ENCODE measurements around the gene RNF10.
A peak's percentile ranks its signal among the peaks of the same experiment; 100 is the strongest.
"Not testable (repeated sequence)": the region's sequence is repeated elsewhere in the genome, so short reads cannot be mapped to it uniquely, and the experiment has no call there.

The RNF10 gene

DNA sequence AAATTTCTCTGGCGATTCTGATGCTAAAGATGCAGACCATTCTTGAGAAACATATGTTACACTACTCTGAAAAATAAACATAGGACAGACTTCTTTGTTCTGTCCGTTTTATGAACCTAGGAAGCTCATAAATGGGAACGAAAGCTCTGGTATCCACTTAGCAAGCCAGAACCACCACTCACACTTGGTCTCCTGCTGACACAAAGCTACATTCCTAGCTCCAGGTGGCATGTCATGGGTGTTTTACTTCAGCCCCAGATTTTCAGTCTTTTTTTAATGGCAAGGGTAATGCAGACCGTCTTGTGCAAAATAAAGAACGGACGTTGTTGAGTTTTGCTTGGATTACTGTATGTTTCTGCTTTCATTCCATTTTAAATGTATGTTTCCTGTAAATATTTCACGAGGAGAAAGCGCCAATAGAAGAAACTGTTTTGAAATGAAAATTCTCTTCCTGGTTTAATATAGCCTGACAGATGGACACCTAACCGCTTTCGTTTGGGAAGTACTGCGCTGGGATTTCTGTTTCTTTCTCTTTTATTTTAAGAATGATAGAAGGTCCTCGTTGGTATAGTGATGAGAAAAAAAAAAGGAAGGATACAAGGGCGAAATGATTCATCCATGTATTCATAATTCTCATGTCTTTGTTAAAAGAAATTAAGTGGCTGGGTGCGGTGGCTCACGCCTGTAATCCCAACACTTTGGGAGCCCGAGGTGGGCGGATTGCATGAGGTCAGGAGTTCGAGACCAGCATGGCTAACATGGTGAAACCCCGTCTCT, 4.3 kb upstream of the RNF10 start:
- peak; percentile 50 for DNase-seq (ENCODE audit: low read depth)
- H3K4me3 ChIP-seq (replicated peaks; ENCODE audit: low read depth, low read length), result peak overlapping the region; percentile 80
- TF ChIP-seq, protein P1, sequence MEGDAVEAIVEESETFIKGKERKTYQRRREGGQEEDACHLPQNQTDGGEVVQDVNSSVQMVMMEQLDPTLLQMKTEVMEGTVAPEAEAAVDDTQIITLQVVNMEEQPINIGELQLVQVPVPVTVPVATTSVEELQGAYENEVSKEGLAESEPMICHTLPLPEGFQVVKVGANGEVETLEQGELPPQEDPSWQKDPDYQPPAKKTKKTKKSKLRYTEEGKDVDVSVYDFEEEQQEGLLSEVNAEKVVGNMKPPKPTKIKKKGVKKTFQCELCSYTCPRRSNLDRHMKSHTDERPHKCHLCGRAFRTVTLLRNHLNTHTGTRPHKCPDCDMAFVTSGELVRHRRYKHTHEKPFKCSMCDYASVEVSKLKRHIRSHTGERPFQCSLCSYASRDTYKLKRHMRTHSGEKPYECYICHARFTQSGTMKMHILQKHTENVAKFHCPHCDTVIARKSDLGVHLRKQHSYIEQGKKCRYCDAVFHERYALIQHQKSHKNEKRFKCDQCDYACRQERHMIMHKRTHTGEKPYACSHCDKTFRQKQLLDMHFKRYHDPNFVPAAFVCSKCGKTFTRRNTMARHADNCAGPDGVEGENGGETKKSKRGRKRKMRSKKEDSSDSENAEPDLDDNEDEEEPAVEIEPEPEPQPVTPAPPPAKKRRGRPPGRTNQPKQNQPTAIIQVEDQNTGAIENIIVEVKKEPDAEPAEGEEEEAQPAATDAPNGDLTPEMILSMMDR (IDR thresholded peaks at IDR 0.05; ENCODE audit: low read length, missing control alignments), result peak; percentile 9

GRCh38 chr12:120530418-120530761, 3.8 kb upstream of the RNF10 start:
- DNase-seq (ENCODE audit: low read depth); H3K4me3 ChIP-seq (replicated peaks; ENCODE audit: low read depth, low read length): not testable (repeated sequence)

DNA sequence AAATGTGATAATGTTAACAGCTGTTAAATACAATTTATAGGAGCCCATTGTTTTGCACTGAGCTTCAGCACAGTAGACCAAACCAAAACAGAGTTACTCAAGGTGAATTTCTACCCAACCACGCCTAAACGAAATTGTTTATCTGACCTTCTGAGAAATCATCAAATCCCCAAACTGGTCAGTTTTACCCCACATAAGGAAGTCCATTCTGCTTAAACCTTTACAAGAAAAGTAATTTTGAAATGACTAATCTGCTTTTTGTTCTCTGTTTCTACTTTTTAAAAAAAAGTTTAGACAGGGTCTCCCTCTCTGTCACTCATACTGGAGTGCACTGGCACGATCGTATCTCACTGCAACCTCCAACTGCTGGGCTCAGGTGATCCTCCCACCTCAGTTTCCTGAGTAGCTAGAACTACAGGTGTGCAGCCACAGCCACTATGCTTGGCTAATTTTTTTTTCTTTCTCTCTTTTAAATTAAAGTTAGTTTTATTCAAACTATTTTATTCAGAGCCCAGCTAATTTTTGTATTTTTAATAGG, 1.4 kb upstream of the RNF10 start:
- TF ChIP-seq, protein P1 (IDR thresholded peaks at IDR 0.05; ENCODE audit: low read length, missing control alignments), result no peak
- DNase-seq (ENCODE audit: low read depth), result no peak
- no peak overlapping the region for H3K4me3 ChIP-seq (replicated peaks; ENCODE audit: low read depth, low read length)

DNA sequence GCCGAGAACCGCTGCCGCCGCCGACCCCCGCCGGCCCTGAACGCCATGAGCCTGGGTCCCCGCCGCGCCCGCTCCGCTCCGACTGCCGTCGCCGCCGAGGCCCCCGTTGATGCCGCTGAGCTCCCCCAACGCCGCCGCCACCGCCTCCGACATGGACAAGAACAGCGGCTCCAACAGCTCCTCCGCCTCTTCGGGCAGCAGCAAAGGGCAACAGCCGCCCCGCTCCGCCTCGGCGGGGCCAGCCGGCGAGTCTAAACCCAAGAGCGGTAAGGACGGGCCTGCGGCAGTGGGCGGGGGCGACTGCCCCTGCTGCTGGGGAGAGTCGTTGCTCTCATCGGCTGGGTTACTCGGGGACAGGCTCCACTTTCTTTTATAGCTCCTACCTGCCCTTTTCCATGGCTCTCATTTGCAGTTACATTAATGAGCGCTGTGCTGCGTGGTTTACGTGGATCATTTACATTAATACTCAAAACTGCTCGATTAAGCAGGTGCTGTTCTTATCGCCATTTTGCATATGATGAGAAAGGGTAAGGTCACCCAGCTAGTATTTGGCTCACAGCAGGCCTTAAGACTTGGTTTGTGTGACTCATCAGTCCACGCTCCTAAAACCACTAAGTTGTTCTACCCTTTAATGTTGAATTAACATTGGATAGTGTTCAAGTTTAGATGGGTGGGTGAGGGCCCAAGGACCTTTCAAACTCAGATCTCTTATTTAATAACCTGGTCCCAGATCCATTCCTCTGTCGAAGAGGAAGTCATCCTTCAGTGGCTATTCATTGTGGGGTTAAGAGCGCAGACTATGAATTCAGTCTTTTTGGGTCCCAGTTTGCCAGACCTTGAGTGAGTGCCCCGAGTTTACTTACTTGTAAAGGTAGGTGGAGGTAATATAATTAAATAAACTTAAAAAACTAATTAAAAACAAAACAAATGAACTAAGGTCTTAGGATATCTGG, 823 bp downstream of the RNF10 start:
- peak overlapping the region; percentile 96 for H3K4me3 ChIP-seq (replicated peaks; ENCODE audit: low read depth, low read length)
- TF ChIP-seq, protein P1 (IDR thresholded peaks at IDR 0.05; ENCODE audit: low read length, missing control alignments), result no peak
- peak; percentile 70 for DNase-seq (ENCODE audit: low read depth)

DNA sequence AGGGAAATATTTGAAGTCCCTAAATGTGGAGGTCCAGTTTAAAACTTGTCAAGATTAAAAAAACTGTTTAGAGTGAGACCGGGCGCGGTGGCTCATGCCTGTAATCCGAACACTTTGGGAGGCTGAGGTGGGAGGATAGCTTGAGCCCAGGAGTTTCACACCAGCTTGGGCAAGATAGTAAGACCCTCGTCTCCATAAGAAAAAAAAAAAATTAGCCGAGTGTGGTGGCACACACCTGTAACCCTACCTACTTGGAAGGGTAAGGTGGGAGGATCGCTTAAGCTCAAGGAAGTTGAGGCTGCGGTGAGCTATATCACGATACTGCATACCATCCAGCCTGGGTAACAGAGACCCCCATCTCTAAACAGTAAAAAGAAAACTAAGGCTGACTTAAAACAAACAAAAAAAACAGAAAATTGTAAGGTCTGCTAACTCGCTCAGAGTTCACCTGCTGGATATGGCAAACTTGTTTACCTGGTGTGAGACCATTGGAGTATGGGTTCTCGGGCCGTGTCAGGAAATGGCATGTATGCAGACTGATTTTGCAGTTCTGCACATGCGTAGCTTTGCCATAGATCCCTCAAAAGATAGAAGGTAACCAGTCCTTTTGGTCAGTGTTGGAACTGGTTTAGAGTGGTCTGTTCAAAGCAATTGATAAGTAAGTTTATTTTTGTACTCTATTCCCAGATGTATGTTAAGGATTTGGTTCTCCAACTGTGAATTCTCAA, 2.1 kb downstream of the RNF10 start:
- peak overlapping the region; percentile 96 for H3K4me3 ChIP-seq (replicated peaks; ENCODE audit: low read depth, low read length)
- DNase-seq (ENCODE audit: low read depth), result no peak
- TF ChIP-seq, protein P1 (IDR thresholded peaks at IDR 0.05; ENCODE audit: low read length, missing control alignments), result no peak

- no peak for DNase-seq (ENCODE audit: low read depth)
- peak overlapping the region; percentile 6 for H3K4me3 ChIP-seq (replicated peaks; ENCODE audit: low read depth, low read length)
- TF ChIP-seq, protein P1 (IDR thresholded peaks at IDR 0.05; ENCODE audit: low read length, missing control alignments), result no peak
These were observed 3.7 kb downstream of the RNF10 start for GRCh38 chr12:120537856-120538220.
